Stimulated activated naive B cell treated with anti-CD40 and anti-IgM and Interleukin-4, amounts not matched to agents 10 μg/mL and 1 μg/mL and 100 μg/mL, for 72 hours (primary cell): ENCODE data around the gene TACR2.

Source experiments
- ATAC-seq, 2 donors: fragments of 150-1000 bp; cut with Tn5 transposase; replicated peaks; 2 replicates each; pipeline ENCODE4 v1.10.0; 2021; ENCODE audit warnings: moderate library complexity in 1 of 2
- DNase-seq: peaks from one replicate; pipeline ENCODE4 v3.0.0; 2021
- H3K27ac Mint-ChIP-seq: one replicate; pipeline ENCODE4 v1.8.0; 2022; ENCODE audit warnings: mild to moderate bottlenecking, mixed read lengths
- H3K27me3 Mint-ChIP-seq, 2 donors: one replicate each; pipeline ENCODE4 v1.8.0; 2022; ENCODE audit warnings: mixed read lengths in 2 of 2
- H3K36me3 Mint-ChIP-seq, 2 donors: one replicate each; pipeline ENCODE4 v1.8.0; 2022; ENCODE audit warnings: mixed read lengths in 2 of 2, mild to moderate bottlenecking in 1 of 2
- H3K4me1 Mint-ChIP-seq, 2 donors: one replicate each; pipeline ENCODE4 v1.8.0; 2022; ENCODE audit warnings: mixed read lengths in 2 of 2, mild to moderate bottlenecking in 1 of 2
- H3K4me3 Mint-ChIP-seq, 2 donors: one replicate each; pipeline ENCODE4 v1.8.0; 2022; ENCODE audit warnings: mild to moderate bottlenecking in 2 of 2, mixed read lengths in 2 of 2, moderate library complexity in 1 of 2
- H3K9me3 Mint-ChIP-seq, 2 donors: one replicate each; pipeline ENCODE4 v1.8.0; 2022; ENCODE audit warnings: mixed read lengths in 2 of 2, mild to moderate bottlenecking in 1 of 2

Gene TACR2

GRCh38 chr10:69416695-69417094, at the start of gene TACR2:
Gene TACR2 (minus strand): TSS chr10:69416918. CDS start chr10:69416323, 595 bp downstream.
- peaks cover 17 to 19% of the 10 kb centered on the region in 2 donors for H3K27me3 Mint-ChIP-seq
- H3K27ac Mint-ChIP-seq = no peak within 1 kb of the TSS
- H3K36me3 Mint-ChIP-seq = no peaks in the 10 kb centered on the region
- no peak within 1 kb of the TSS for H3K4me3 Mint-ChIP-seq
- ATAC-seq (no peak), DNase-seq (no peak)
- peaks cover 2 to 6% of the 10 kb centered on the region in 2 donors for H3K4me1 Mint-ChIP-seq
- H3K9me3 Mint-ChIP-seq = no peaks in the 10 kb centered on the region

- Mint-ChIP-seq H3K27me3 (peaks cover 0 to 6% of the 10 kb centered on the region in 2 donors), H3K4me1 (peaks cover 4 to 11% of the 10 kb centered on the region in 2 donors), H3K4me3 (no peak overlapping the region), H3K36me3 (no peaks in the 10 kb centered on the region), H3K27ac (no peak overlapping the region), H3K9me3 (no peaks in the 10 kb centered on the region)
- ATAC-seq (no peak), DNase-seq (no peak)
Observed at GRCh38 chr10:69466158-69466490, 49.4 kb upstream of the TACR2 start.

GRCh38 chr10:69465457-69466157, 48.9 kb upstream of the TACR2 start:
- Mint-ChIP-seq H3K27ac (no peak overlapping the region), H3K4me3 (no peak overlapping the region), H3K27me3 (peaks cover 0 to under 1% of the 10 kb centered on the region in 2 donors), H3K36me3 (no peaks in the 10 kb centered on the region), H3K4me1 (peaks cover 3 to 11% of the 10 kb centered on the region in 2 donors), H3K9me3 (no peaks in the 10 kb centered on the region)
- peak in 1 of 2 donors; percentile 17 for ATAC-seq
- DNase-seq = no peak

- H3K4me3 Mint-ChIP-seq = no peak overlapping the region
- H3K9me3 Mint-ChIP-seq = no peaks in the 10 kb centered on the region
- DNase-seq (no peak), ATAC-seq (peak; percentile 23 to 76)
- no peak overlapping the region for H3K27ac Mint-ChIP-seq
- H3K27me3 Mint-ChIP-seq = no peaks in the 10 kb centered on the region
- H3K36me3 Mint-ChIP-seq = no peaks in the 10 kb centered on the region
- peaks cover 3 to 11% of the 10 kb centered on the region in 2 donors for H3K4me1 Mint-ChIP-seq
Observed at GRCh38 chr10:69464801-69465401, 48.2 kb upstream of the TACR2 start.

GRCh38 chr10:69464401-69464800, 47.7 kb upstream of the TACR2 start:
- no peak for ATAC-seq
- Mint-ChIP-seq H3K27ac (no peak overlapping the region), H3K9me3 (no peaks in the 10 kb centered on the region), H3K27me3 (no peaks in the 10 kb centered on the region), H3K36me3 (no peaks in the 10 kb centered on the region), H3K4me3 (no peak overlapping the region), H3K4me1 (peaks cover 3 to 11% of the 10 kb centered on the region in 2 donors)
- DNase-seq = no peak

GRCh38 chr10:69463886-69464285, 47.2 kb upstream of the TACR2 start:
- peaks cover 3 to 11% of the 10 kb centered on the region in 2 donors for H3K4me1 Mint-ChIP-seq
- H3K36me3 Mint-ChIP-seq = no peaks in the 10 kb centered on the region
- DNase-seq (no peak), ATAC-seq (no peak)
- H3K27ac Mint-ChIP-seq = no peak overlapping the region
- no peak overlapping the region for H3K4me3 Mint-ChIP-seq
- no peaks in the 10 kb centered on the region for H3K9me3 Mint-ChIP-seq
- no peaks in the 10 kb centered on the region for H3K27me3 Mint-ChIP-seq

GRCh38 chr10:69461243-69462025, 44.7 kb upstream of the TACR2 start:
- H3K27me3 Mint-ChIP-seq = peaks cover 0 to 4% of the 10 kb centered on the region in 2 donors
- H3K27ac Mint-ChIP-seq = no peak overlapping the region
- H3K4me3 Mint-ChIP-seq = no peak overlapping the region
- DNase-seq (no peak), ATAC-seq (no peak)
- no peaks in the 10 kb centered on the region for H3K36me3 Mint-ChIP-seq
- no peaks in the 10 kb centered on the region for H3K9me3 Mint-ChIP-seq
- H3K4me1 Mint-ChIP-seq = peaks cover 3 to 11% of the 10 kb centered on the region in 2 donors

- H3K4me3 Mint-ChIP-seq = no peak overlapping the region
- ATAC-seq (no peak), DNase-seq (no peak)
- no peak overlapping the region for H3K27ac Mint-ChIP-seq
- no peaks in the 10 kb centered on the region for H3K9me3 Mint-ChIP-seq
- H3K27me3 Mint-ChIP-seq = peaks cover under 1 to 4% of the 10 kb centered on the region in 2 donors
- no peaks in the 10 kb centered on the region for H3K36me3 Mint-ChIP-seq
- peaks cover 3 to 11% of the 10 kb centered on the region in 2 donors for H3K4me1 Mint-ChIP-seq
Observed at GRCh38 chr10:69460576-69461242, 44.0 kb upstream of the TACR2 start.

- Mint-ChIP-seq H3K36me3 (no peaks in the 10 kb centered on the region), H3K4me1 (peaks cover 3 to 4% of the 10 kb centered on the region in 2 donors), H3K4me3 (no peak overlapping the region), H3K27ac (no peak overlapping the region), H3K27me3 (peaks cover 4 to 6% of the 10 kb centered on the region in 2 donors), H3K9me3 (no peaks in the 10 kb centered on the region)
- DNase-seq (no peak), ATAC-seq (no peak)
Observed at GRCh38 chr10:69459893-69460575, 43.3 kb upstream of the TACR2 start.

- no peak overlapping the region for H3K4me3 Mint-ChIP-seq
- no peaks in the 10 kb centered on the region for H3K9me3 Mint-ChIP-seq
- no peak for DNase-seq
- peaks cover 0 to 3% of the 10 kb centered on the region in 2 donors for H3K4me1 Mint-ChIP-seq
- H3K27ac Mint-ChIP-seq = no peak overlapping the region
- H3K36me3 Mint-ChIP-seq = no peaks in the 10 kb centered on the region
- H3K27me3 Mint-ChIP-seq = peaks cover 4 to 6% of the 10 kb centered on the region in 2 donors
- no peak for ATAC-seq
Observed at GRCh38 chr10:69459101-69459790, 42.5 kb upstream of the TACR2 start.

- ATAC-seq (no peak), DNase-seq (no peak)
- no peaks in the 10 kb centered on the region for H3K9me3 Mint-ChIP-seq
- peaks cover 0 to 3% of the 10 kb centered on the region in 2 donors for H3K4me1 Mint-ChIP-seq
- H3K27me3 Mint-ChIP-seq = peaks cover 4 to 8% of the 10 kb centered on the region in 2 donors
- H3K27ac Mint-ChIP-seq = no peak overlapping the region
- H3K36me3 Mint-ChIP-seq = no peaks in the 10 kb centered on the region
- no peak overlapping the region for H3K4me3 Mint-ChIP-seq
Observed at GRCh38 chr10:69458430-69459100, 41.8 kb upstream of the TACR2 start.

- Mint-ChIP-seq H3K4me1 (peaks cover 0 to 3% of the 10 kb centered on the region in 2 donors), H3K9me3 (no peaks in the 10 kb centered on the region), H3K4me3 (no peak overlapping the region), H3K27ac (no peak overlapping the region), H3K27me3 (peaks cover 6 to 15% of the 10 kb centered on the region in 2 donors), H3K36me3 (no peaks in the 10 kb centered on the region)
- DNase-seq (no peak), ATAC-seq (no peak)
Observed at GRCh38 chr10:69457771-69458237, 41.1 kb upstream of the TACR2 start.
